Measurements from ENCODE around the gene PEX26. TPM values are rescaled to one million over a fixed set of nuclear protein-coding genes. Genes with fewer than 3 reads are reported as not detected.

Gene PEX26
- total and polyA plus RNA-seq, 2 donors (not counting 1 experiment from before 2014, with no cell fraction given) = 10.9 to 33.4 TPM

DNA sequence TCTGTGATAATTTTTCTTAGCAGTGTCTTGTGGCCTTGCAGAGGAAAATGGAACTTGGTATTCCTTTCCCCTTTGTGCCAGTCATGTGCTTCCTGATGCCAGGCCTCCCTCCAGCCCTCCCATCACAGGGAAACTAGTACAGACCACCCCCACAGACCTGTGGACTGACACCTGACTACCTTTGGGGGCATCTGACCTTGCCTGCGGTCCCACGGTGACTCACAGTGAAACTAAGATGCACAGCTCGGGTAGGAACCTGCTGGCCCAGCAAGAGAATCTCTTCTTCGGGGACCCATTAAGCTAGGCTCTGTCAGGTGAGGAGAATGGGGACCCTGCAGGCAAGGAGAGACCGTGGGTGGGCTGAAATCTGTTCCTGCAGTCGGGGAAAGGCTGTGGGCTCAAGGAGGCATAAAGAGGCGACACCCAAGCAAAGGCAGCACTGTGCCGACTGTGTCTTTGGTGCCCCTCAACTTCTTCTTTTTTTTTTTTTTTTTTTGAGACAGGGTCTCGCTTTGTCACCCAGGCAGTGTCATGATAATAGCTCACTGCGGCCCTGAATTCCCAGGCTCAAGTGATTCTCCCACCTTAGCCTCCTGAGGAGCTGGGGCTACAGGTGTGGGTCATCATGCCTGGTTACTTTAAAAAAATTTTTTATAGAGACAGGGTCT is 20.8 kb upstream of the PEX26 start:
- no peaks in the 10 kb centered on the region for H3K36me3 ChIP-seq (replicated peaks in 1 of 2; ENCODE audit: control extremely low read depth in 1 of 2, control insufficient read depth in 1 of 2, extremely low read depth in 1 of 2, insufficient read depth in 2 of 2, low read length in 1 of 2)
- H3K27ac ChIP-seq (ENCODE audit: low read length in 2 of 2) = peak overlapping the region; percentile 97 to 99
- ATAC-seq (ENCODE audit: low read depth) (peak; percentile 63), DNase-seq (peak; percentile 89)
- H3K4me2 ChIP-seq (replicated peaks; ENCODE audit: low read depth, low read length, poor library complexity, severe bottlenecking) = peak overlapping the region; percentile 88
- ChIA-PET CTCF (interaction anchor here (1.0 to 5.3 kb wide), 15 partner anchors 9 to 227 kb away, joined by 3 to 82 read pairs (median 4); partner anchors contain the start of gene PEX26), POLR2A (interaction anchor here (0.6 to 3.1 kb wide), 16 partner anchors 9 to 139 kb away, joined by 3 to 28 read pairs (median 6); partner anchors contain the start of gene PEX26)
- TF ChIP-seq EZH2 (IDR thresholded peaks at IDR 0.05; ENCODE audit: borderline replicate concordance, insufficient read depth, low read depth, low read length, poor library complexity, severe bottlenecking) = no peak
- TF ChIP-seq, protein P1, sequence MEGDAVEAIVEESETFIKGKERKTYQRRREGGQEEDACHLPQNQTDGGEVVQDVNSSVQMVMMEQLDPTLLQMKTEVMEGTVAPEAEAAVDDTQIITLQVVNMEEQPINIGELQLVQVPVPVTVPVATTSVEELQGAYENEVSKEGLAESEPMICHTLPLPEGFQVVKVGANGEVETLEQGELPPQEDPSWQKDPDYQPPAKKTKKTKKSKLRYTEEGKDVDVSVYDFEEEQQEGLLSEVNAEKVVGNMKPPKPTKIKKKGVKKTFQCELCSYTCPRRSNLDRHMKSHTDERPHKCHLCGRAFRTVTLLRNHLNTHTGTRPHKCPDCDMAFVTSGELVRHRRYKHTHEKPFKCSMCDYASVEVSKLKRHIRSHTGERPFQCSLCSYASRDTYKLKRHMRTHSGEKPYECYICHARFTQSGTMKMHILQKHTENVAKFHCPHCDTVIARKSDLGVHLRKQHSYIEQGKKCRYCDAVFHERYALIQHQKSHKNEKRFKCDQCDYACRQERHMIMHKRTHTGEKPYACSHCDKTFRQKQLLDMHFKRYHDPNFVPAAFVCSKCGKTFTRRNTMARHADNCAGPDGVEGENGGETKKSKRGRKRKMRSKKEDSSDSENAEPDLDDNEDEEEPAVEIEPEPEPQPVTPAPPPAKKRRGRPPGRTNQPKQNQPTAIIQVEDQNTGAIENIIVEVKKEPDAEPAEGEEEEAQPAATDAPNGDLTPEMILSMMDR (IDR thresholded peaks at IDR 0.05) = no peak
- H3K79me2 ChIP-seq (ENCODE audit: control insufficient read depth, insufficient read depth, low read length) = peaks cover 3% of the 10 kb centered on the region
- peaks cover 41% of the 10 kb centered on the region for H3K4me1 Mint-ChIP-seq
- peak overlapping the region; percentile 86 for H3K4me3 Mint-ChIP-seq
- intact Hi-C loops (cut with micrococcal nuclease) = loop anchor here (1.0 to 2.0 kb wide), 4 partner anchors 9 to 56 kb away; partner anchors contain the start of genes MICAL3 and PEX26
- no peaks in the 10 kb centered on the region for H3K27me3 Mint-ChIP-seq
- no peaks in the 10 kb centered on the region for H3K9me3 ChIP-seq (ENCODE audit: control extremely low read depth in 1 of 3, control insufficient read depth in 2 of 3, insufficient read depth in 1 of 3, low read length in 2 of 3)
- H3K27me3 ChIP-seq (replicated peaks in 1 of 4; ENCODE audit: control extremely low read depth in 1 of 4, control insufficient read depth in 3 of 4, insufficient read depth in 4 of 4, low read length in 3 of 4) = no peaks in the 10 kb centered on the region
- H3K27ac Mint-ChIP-seq = peak overlapping the region; percentile 99
- WGBS (ENCODE audit: insufficient coverage) = 10% methylated on average over 8 of the region's 10 CpGs
- H3K4me1 ChIP-seq (ENCODE audit: control insufficient read depth in 2 of 2, insufficient read depth in 2 of 2, low read length in 2 of 2) = peaks cover 30 to 43% of the 10 kb centered on the region in 2 donors
- H3K4me3 ChIP-seq (ENCODE audit: control extremely low read depth in 1 of 5, extremely low read depth in 1 of 5, insufficient read depth in 1 of 5, low read depth in 2 of 5, low read length in 4 of 5) = peak overlapping the region in 4 of 5 experiments; percentile 27 to 47 (median 38)
- H3K9me3 Mint-ChIP-seq (ENCODE audit: insufficient read depth) = no peaks in the 10 kb centered on the region
- H4K20me1 ChIP-seq (ENCODE audit: control insufficient read depth, insufficient read depth, low read length, poor library complexity, severe bottlenecking) = no peaks in the 10 kb centered on the region
- peak overlapping the region; percentile 57 for H2AFZ ChIP-seq (ENCODE audit: insufficient read depth, low read depth, low read length, poor library complexity, severe bottlenecking)
- peak overlapping the region; percentile 56 for H3K9ac ChIP-seq (ENCODE audit: low read length)

Measured in B cell (primary cell).